ENCODE measurements around the gene GPR52. TPM values are rescaled to one million over a fixed set of nuclear protein-coding genes. Genes with fewer than 3 reads are reported as not detected.

Gene GPR52
- total RNA-seq, 2 experiments from 2014 or later: 1.8 to 3.5 TPM

DNA sequence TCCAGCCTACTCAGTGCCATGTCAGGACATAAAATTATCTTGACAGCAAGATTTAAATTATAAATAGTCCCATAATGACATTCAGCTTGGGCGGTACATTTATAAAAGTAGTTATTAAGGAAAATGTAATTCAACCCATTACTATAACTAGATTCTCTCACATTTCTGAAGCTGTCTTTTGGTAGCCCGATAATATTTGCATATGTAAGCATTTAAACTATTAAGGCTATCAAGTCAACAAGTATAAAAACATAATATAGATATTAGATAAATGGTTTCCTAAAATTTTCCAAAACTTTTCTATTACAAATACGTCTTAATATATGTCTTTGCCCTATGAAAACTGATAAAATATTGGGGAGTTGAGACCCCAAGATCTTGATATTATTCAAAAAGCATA is 21.6 kb upstream of the GPR52 start:
- POLR2A ChIA-PET: no interaction called here

DNA sequence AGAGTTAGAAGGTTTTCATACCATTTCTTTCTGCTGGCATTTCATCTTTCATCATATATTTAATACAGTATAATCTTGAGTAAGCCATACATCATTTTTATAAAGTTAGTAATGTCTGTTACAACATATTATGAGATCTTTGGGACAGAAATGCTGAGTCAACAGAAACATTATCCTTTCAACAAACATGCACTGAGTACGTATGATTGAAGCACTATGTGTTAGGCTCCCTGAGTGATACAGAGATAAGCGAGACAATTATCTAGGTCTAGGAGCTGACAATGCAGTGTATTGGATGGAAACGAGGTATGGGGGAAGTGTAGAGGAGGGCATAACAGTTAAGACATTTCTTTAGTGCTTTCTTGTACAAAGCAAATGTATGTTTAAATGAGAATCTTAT is 19.7 kb upstream of the GPR52 start:
- peaks cover 3% of the 10 kb centered on the region for H3K36me3 Mint-ChIP-seq
- H3K4me3 Mint-ChIP-seq: no peak overlapping the region
- peaks cover 2% of the 10 kb centered on the region for H3K4me1 Mint-ChIP-seq
- POLR2A ChIA-PET: no interaction called here
- no peak overlapping the region for H3K27ac Mint-ChIP-seq
- DNase-seq (no peak), ATAC-seq (ENCODE audit: low read depth) (no peak)
- no peaks in the 10 kb centered on the region for H3K27me3 Mint-ChIP-seq
- no peaks in the 10 kb centered on the region for H3K9me3 Mint-ChIP-seq

More for the DNA sequence above, 21.6 kb upstream of the GPR52 start:
- Mint-ChIP-seq H3K4me3 (no peak overlapping the region), H3K4me1 (peaks cover 2% of the 10 kb centered on the region), H3K27me3 (no peaks in the 10 kb centered on the region), H3K27ac (no peak overlapping the region), H3K36me3 (peaks cover 3% of the 10 kb centered on the region), H3K9me3 (no peaks in the 10 kb centered on the region)
- no peak for DNase-seq
- ATAC-seq (ENCODE audit: low read depth): no peak

DNA sequence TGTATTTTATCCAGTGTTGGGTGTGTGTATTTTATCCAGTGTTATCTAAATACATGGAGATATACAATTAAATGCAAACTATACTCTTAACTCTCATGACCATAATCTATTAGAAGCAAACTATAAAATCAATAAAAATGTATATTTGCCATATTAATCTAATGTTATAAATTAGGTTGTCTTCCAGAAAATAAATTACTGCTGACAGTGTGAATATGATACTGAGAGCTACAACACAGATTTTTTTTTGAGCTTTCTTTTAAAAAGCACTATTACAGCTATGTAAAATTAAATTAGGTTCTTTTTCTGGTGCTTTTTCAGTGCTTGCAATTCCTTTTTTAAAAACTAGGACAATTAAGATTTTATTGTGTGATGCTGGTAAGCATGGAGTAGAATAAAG is 19.0 kb upstream of the GPR52 start:
- Mint-ChIP-seq H3K4me1 (peaks cover 2% of the 10 kb centered on the region), H3K9me3 (no peaks in the 10 kb centered on the region), H3K27me3 (no peaks in the 10 kb centered on the region), H3K4me3 (no peak overlapping the region), H3K36me3 (peaks cover 3% of the 10 kb centered on the region), H3K27ac (no peak overlapping the region)
- no peak for ATAC-seq (ENCODE audit: low read depth)
- DNase-seq: no peak
- POLR2A ChIA-PET: no interaction called here

DNA sequence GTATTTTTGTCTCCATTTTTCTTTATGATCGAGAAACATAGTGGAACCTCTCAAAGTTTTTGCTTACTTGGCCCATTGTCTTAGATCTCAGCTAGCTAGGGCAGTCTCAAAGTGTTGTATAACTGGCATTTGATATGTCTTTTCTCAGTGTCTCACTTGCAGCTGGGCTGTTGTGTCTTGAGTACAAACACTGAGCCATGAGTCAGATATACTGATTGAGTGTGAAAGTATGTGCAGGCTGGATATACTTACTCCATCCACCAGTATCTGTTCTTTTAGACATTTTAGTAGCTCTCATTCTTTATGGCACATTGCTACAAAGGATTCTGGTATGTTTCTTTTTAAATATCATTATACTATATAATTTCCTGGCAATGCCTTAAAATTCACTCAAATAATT is 14.3 kb upstream of the GPR52 start:
- Mint-ChIP-seq H3K36me3 (peaks cover 3% of the 10 kb centered on the region), H3K4me3 (no peak overlapping the region), H3K9me3 (peaks cover 4% of the 10 kb centered on the region), H3K4me1 (peaks cover 2% of the 10 kb centered on the region), H3K27ac (no peak overlapping the region), H3K27me3 (no peaks in the 10 kb centered on the region)
- no peak for DNase-seq
- ATAC-seq (ENCODE audit: low read depth): no peak
- POLR2A ChIA-PET: no interaction called here

DNA sequence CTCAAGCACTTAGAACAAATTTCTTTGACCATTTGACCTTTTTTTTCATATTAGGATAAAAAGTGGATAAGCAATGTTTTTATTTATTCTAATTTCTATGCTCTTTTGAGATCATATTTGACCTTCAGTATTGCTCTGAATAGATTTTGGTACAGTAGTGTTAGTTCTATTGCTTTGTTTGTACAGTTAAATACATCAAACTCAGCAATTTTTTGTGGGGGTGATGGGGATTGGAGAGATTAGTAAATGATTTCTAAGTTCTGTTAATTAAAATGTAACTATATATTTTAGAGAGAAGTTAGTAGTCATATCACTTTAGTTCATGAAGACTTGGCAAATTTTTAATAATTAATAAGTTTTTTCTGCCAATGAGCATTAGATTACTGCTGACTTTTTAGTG is 2.4 kb upstream of the GPR52 start:
- peaks cover 2% of the 10 kb centered on the region for H3K4me1 Mint-ChIP-seq
- no peak overlapping the region for H3K4me3 Mint-ChIP-seq
- peaks cover 2% of the 10 kb centered on the region for H3K36me3 Mint-ChIP-seq
- H3K27ac Mint-ChIP-seq: no peak overlapping the region
- H3K27me3 Mint-ChIP-seq: no peaks in the 10 kb centered on the region
- DNase-seq: no peak
- POLR2A ChIA-PET: no interaction called here
- no peaks in the 10 kb centered on the region for H3K9me3 Mint-ChIP-seq
- no peak for ATAC-seq (ENCODE audit: low read depth)

DNA sequence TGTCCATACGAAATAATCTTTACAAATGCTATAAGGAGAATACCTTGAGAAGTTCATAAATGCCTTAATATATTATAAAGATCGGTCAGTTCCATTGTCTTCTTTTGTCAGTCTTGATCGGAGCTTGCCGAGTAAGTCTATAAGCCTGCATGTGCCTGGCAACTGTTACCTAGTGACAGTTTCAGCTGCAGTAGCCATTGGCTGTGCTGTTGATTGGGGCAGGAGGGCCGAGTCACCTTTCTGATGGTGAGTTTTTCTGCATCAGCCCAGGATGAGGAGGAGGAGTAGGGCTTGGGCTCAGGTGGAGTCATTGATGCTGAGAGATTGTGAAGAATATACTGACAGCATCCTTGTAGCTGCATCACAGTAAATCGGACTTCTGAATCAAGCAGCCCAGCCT is 1.9 kb upstream of the GPR52 start:
- POLR2A ChIA-PET: no interaction called here
- H3K4me3 Mint-ChIP-seq: no peak overlapping the region
- H3K36me3 Mint-ChIP-seq: peaks cover 2% of the 10 kb centered on the region
- H3K4me1 Mint-ChIP-seq: peaks cover 2% of the 10 kb centered on the region
- ATAC-seq (ENCODE audit: low read depth) (no peak), DNase-seq (no peak)
- no peak overlapping the region for H3K27ac Mint-ChIP-seq
- no peaks in the 10 kb centered on the region for H3K9me3 Mint-ChIP-seq
- H3K27me3 Mint-ChIP-seq: no peaks in the 10 kb centered on the region

DNA sequence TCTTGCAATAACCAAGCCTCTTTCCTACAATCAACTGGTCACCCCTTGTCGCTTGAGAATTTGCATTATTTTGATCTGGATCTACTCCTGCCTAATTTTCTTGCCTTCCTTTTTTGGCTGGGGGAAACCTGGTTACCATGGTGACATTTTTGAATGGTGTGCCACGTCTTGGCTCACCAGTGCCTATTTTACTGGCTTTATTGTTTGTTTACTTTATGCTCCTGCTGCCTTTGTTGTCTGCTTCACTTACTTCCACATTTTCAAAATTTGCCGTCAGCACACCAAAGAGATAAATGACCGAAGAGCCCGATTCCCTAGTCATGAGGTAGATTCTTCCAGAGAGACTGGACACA is 743 bp downstream of the GPR52 start:
- DNase-seq: no peak
- Mint-ChIP-seq H3K4me3 (no peak overlapping the region), H3K9me3 (no peaks in the 10 kb centered on the region), H3K4me1 (peaks cover 2% of the 10 kb centered on the region), H3K27me3 (no peaks in the 10 kb centered on the region), H3K27ac (no peak overlapping the region), H3K36me3 (peaks cover 2% of the 10 kb centered on the region)
- POLR2A ChIA-PET: no interaction called here
- ATAC-seq (ENCODE audit: low read depth): no peak

GRCh38 chr1:174448974-174449373 is 1.2 kb downstream of the GPR52 start:
- no peak overlapping the region for H3K4me3 Mint-ChIP-seq
- H3K27ac Mint-ChIP-seq: no peak overlapping the region
- POLR2A ChIA-PET: no interaction called here
- H3K27me3 Mint-ChIP-seq: no peaks in the 10 kb centered on the region
- ATAC-seq (ENCODE audit: low read depth) (no peak), DNase-seq (no peak)
- H3K9me3 Mint-ChIP-seq: no peaks in the 10 kb centered on the region
- H3K4me1 Mint-ChIP-seq: peaks cover 2% of the 10 kb centered on the region
- peaks cover 2% of the 10 kb centered on the region for H3K36me3 Mint-ChIP-seq

DNA sequence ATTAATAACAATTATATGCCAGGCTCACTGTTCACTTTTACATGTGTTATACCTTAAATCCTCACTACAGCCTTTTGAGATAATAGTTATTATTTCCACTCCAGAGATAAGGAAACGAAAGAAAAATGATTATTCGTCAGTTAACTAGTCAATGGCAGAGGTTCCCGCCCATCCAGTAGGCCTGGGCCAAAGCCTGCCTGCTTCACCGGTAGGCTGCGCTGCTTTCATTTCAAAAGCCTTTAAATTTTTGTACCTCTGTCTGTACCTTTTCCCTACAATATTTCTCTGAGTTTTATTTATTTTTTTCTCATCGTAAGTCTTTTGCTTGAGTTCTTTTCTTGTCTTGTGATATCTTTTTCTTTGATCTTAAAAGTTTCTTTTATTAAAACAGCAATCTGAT is 3.6 kb downstream of the GPR52 start:
- POLR2A ChIA-PET: no interaction called here
- Mint-ChIP-seq H3K27me3 (no peaks in the 10 kb centered on the region), H3K9me3 (no peaks in the 10 kb centered on the region), H3K4me1 (peaks cover 2% of the 10 kb centered on the region), H3K27ac (no peak overlapping the region), H3K4me3 (no peak overlapping the region), H3K36me3 (peaks cover 2% of the 10 kb centered on the region)
- ATAC-seq (ENCODE audit: low read depth) (no peak), DNase-seq (no peak)

GRCh38 chr1:174465855-174466254 is 18.1 kb downstream of the GPR52 start:
- H3K4me1 Mint-ChIP-seq: no peaks in the 10 kb centered on the region
- H3K27ac Mint-ChIP-seq: no peak overlapping the region
- no peak for DNase-seq
- H3K9me3 Mint-ChIP-seq: peaks cover 2% of the 10 kb centered on the region
- POLR2A ChIA-PET: no interaction called here
- H3K4me3 Mint-ChIP-seq: no peak overlapping the region
- ATAC-seq (ENCODE audit: low read depth): no peak
- H3K27me3 Mint-ChIP-seq: no peaks in the 10 kb centered on the region
- H3K36me3 Mint-ChIP-seq: peaks cover 5% of the 10 kb centered on the region

DNA sequence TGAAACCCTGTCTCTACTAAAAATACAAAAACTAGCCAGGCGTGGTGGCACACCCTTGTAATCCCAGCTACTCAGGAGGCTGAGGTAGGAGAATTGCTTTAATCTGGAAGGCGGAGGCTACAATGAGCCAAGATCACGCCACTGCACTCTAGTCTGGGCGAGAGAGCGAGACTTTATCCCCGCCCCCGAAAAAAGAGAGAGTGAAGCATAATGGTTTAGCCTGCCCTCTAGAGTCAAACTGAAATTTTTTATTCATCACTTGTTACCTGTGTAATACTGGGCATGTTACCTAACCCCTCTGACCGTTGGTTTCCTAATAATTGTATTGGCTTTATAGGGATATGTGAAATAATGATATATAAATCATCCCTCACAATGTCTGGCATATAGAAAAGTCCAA is 18.8 kb downstream of the GPR52 start:
- Mint-ChIP-seq H3K36me3 (peaks cover 5% of the 10 kb centered on the region), H3K9me3 (peaks cover 2% of the 10 kb centered on the region)
- POLR2A ChIA-PET: no interaction called here

DNA sequence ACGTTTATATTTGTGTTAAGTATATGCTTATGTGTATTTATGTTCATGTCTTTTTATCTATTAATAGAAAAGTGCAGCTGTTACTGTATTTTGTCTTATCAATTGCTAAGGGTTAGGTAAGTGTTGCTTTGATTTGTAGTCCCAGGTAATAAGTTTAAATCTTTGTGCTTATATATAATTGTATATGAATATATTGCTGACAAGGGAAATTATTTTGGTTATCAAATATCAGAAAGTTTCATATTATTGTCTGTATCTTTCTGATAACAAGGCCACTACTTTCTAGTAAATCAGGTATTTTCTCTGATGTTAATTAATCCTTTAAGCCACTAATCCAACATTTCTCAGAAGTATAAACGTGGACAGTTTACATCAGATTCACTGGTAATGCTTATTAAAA is 21.3 kb downstream of the GPR52 start:
- Mint-ChIP-seq H3K9me3 (no peaks in the 10 kb centered on the region), H3K27ac (no peak overlapping the region), H3K4me1 (no peaks in the 10 kb centered on the region), H3K36me3 (no peaks in the 10 kb centered on the region), H3K4me3 (no peak overlapping the region), H3K27me3 (no peaks in the 10 kb centered on the region)
- ATAC-seq (ENCODE audit: low read depth) (no peak), DNase-seq (no peak)
- POLR2A ChIA-PET: no interaction called here

More for the DNA sequence above, 18.8 kb downstream of the GPR52 start:
- Mint-ChIP-seq H3K4me1 (no peaks in the 10 kb centered on the region), H3K27ac (no peak overlapping the region), H3K27me3 (no peaks in the 10 kb centered on the region), H3K4me3 (no peak overlapping the region)
- ATAC-seq (ENCODE audit: low read depth) (no peak), DNase-seq (no peak)

GRCh38 chr1:174469687-174470086 is 21.9 kb downstream of the GPR52 start:
- Mint-ChIP-seq H3K27me3 (no peaks in the 10 kb centered on the region), H3K27ac (no peak overlapping the region), H3K4me3 (no peak overlapping the region), H3K4me1 (no peaks in the 10 kb centered on the region), H3K36me3 (no peaks in the 10 kb centered on the region), H3K9me3 (no peaks in the 10 kb centered on the region)
- DNase-seq: no peak
- POLR2A ChIA-PET: no interaction called here
- ATAC-seq (ENCODE audit: low read depth): no peak

DNA sequence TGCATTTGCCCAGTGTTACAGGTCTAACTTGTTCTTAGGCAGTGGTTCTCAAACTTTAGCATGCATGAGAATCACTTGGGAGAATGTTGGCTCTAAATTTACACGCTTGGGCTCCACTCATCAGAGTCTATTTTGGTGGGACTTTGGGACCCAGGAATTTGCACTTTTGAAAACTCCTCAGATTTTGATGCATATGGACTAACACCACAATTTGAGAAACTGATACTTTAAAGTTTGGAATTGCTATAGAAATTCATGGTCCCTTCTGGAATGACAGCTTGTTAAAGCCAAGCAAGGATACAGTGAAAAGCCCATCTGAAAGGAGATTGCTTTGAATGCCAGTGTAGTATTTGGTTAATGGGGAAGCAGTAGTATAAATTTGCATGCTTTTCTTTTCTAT is 31.5 kb downstream of the GPR52 start:
- no peak for ATAC-seq (ENCODE audit: low read depth)
- Mint-ChIP-seq H3K4me3 (no peak overlapping the region), H3K27me3 (no peaks in the 10 kb centered on the region), H3K4me1 (peaks cover 2% of the 10 kb centered on the region), H3K9me3 (peaks cover 2% of the 10 kb centered on the region), H3K27ac (no peak overlapping the region), H3K36me3 (no peaks in the 10 kb centered on the region)
- no peak for DNase-seq
- POLR2A ChIA-PET: no interaction called here

DNA sequence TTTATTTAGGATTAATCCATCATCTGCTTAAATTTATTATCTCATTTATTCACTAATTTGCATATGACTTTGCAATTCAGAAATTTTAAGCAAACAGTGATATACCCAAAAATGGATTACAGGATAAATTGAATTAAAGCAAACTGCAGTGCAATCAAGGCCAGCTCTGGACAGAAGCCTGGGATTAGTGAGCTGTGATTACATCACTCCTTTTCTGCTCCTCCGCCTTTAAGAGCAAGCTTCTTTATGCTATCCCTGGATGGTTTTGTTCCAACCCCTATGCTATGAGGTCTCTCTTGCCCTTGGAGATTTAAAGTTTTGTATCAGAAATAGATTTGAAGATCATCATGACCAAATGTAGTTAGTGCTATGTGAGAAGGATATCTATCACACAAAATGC is 32.6 kb downstream of the GPR52 start:
- POLR2A ChIA-PET: interaction anchor here (0.6 kb wide), 1 partner anchor 16 kb away, joined by 3 read pairs; no protein-coding TSS in a partner anchor
- Mint-ChIP-seq H3K4me1 (peaks cover 2% of the 10 kb centered on the region), H3K9me3 (peaks cover 3% of the 10 kb centered on the region), H3K36me3 (no peaks in the 10 kb centered on the region), H3K27me3 (no peaks in the 10 kb centered on the region), H3K4me3 (no peak overlapping the region), H3K27ac (no peak overlapping the region)
- ATAC-seq (ENCODE audit: low read depth) (no peak), DNase-seq (no peak)
